Astrocyte (in vitro differentiated cells and primary cell): Measurements from ENCODE around the gene SMIM12.

ENCODE experiments used
- EZH2 ChIP-seq: IDR thresholded peaks from 2 replicates; pipeline ENCODE4 v1.6.1; 2012; ENCODE audit warnings: mild to moderate bottlenecking, low read length, inconsistent platforms; ENCODE audit not compliant: insufficient read depth
- TF ChIP-seq, protein P1 (sequence below): IDR thresholded peaks from 2 replicates; pipeline ENCODE4 v1.5.1; 2011; ENCODE audit warnings: low read depth, mild to moderate bottlenecking, inconsistent platforms, low read length, moderate library complexity; ENCODE audit not compliant: insufficient read depth

DNA sequence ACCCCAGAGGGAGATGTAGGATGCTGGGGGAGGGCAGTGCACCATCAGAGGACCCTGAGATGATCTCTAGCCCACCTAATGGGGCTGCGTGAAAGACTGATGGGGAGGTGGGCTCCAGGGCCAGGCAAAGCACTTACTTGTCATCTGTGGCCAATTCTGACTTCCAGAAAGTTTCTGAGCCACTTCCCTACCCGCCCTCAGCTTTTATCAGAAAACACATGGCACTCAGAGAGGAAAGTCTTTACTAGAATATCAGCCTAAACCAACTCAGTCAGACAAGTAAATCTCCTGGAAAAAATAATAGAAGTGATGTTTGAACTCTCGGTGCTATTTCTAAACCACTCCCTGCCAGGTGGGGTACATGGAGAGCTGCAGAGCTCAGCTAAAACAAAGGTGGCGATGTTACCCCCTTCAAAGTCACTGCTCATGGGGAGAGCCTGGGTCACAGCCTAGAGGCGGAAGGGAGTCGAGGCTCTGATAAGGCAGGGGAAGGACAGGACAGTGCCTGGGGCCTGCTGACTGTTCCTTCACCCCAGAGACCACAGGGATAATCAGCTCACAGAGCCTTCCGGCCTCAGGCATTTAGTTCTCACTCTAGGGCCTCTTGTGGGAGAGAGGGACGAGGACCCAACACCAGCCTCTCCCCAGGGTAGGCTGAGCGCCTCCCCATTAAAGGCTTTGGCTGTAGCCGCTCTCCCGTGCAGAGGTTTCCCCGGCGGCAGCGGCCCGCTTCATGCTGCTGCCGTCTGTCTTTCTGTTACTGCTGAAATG, 14.2 kb downstream of the SMIM12 start:
- TF ChIP-seq, protein P1, sequence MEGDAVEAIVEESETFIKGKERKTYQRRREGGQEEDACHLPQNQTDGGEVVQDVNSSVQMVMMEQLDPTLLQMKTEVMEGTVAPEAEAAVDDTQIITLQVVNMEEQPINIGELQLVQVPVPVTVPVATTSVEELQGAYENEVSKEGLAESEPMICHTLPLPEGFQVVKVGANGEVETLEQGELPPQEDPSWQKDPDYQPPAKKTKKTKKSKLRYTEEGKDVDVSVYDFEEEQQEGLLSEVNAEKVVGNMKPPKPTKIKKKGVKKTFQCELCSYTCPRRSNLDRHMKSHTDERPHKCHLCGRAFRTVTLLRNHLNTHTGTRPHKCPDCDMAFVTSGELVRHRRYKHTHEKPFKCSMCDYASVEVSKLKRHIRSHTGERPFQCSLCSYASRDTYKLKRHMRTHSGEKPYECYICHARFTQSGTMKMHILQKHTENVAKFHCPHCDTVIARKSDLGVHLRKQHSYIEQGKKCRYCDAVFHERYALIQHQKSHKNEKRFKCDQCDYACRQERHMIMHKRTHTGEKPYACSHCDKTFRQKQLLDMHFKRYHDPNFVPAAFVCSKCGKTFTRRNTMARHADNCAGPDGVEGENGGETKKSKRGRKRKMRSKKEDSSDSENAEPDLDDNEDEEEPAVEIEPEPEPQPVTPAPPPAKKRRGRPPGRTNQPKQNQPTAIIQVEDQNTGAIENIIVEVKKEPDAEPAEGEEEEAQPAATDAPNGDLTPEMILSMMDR = no peak
- TF ChIP-seq EZH2 = no peak
